Heart right ventricle (tissue), 16 donors: ENCODE results near the gene WNT7A. TPM values are rescaled to one million over a fixed set of nuclear protein-coding genes. Genes with fewer than 3 reads are reported as not detected.

Experiments used
- ATAC-seq, 8 donors: fragments of 200-7000 bp; cut with Tn5 transposase; one replicate each; pipeline ENCODE4 v1.9.1; 2020; ENCODE audit warnings: mild to moderate bottlenecking in 8 of 8, moderate library complexity in 8 of 8, moderate number of reproducible peaks in 1 of 8
- DNase-seq, 2 donors: peaks; one replicate each; pipeline ENCODE4 v3.0.0-alpha.2; 2020
- H3K27ac ChIP-seq, 10 donors: fragments of 200-600 bp; sonication (generic) in 2 of 10; one replicate each; pipeline versions ENCODE4 v1.5.0 to v1.8.0; 2020 to 2022; ENCODE audit warnings: mild to moderate bottlenecking in 3 of 10
- H3K27me3 ChIP-seq, 7 donors: fragments of 200-600 bp; one replicate each; pipeline ENCODE4 v1.8.0; 2021 to 2022; ENCODE audit warnings: mild to moderate bottlenecking in 2 of 7
- H3K36me3 ChIP-seq, 9 donors: fragments of 200-600 bp; sonication (generic) in 1 of 9; one replicate each; pipeline versions ENCODE4 v1.5.0 to v1.8.0; 2020 to 2022; ENCODE audit warnings: mild to moderate bottlenecking in 2 of 9
- H3K4me1 ChIP-seq, 9 donors: fragments of 200-600 bp; sonication (generic) in 1 of 9; one replicate each; pipeline versions ENCODE4 v1.5.0 to v1.8.0; 2020 to 2022; ENCODE audit warnings: mild to moderate bottlenecking in 4 of 9
- H3K4me3 ChIP-seq, 10 donors: fragments of 200-600 bp; sonication (generic) in 2 of 10; one replicate each; pipeline versions ENCODE4 v1.5.0 to v1.8.0; 2020 to 2022; ENCODE audit warnings: mild to moderate bottlenecking in 7 of 10, moderate library complexity in 2 of 10
- H3K9me3 ChIP-seq, 11 donors: fragments of 200-600 bp in 10 of 11; sonication (generic) in 2 of 11; one replicate each; pipeline versions ENCODE4 v1.5.0 to v1.8.0; 2013 to 2022; ENCODE audit warnings: mild to moderate bottlenecking in 2 of 11, control low read depth in 1 of 11, moderate library complexity in 1 of 11
- WGBS, 2 donors: extraction: QIAGEN DNeasy Blood & Tissue Kit; methylation state at CpG; one replicate each; pipeline ENCODE4 v1.1.7; 2013; ENCODE audit warnings: inconsistent platforms in 1 of 2; 5-methylcytosine and 5-hydroxymethylcytosine counted together
- intact Hi-C, 10 donors: fragments of 100-400 bp; cut with DNase I; formaldehyde crosslinking; loops; one replicate each; pipeline versions ENCODE4 v1.11.1 to v1.14.2; 2022
- polyA plus RNA-seq, 2 donors: library from polyadenylated mRNA; stranded (reverse); fragments of 200-250 nt; gene quantifications; one replicate each; pipeline ENCODE4 v1.2.3, GENCODE V29; 2013
- total RNA-seq, 10 donors: library from RNA; stranded (reverse); fragmentation: NEBNext Ultra II Directional in 3 of 10; extraction: Animal tissue kit (Norgen Biotek cat#: 25700) in 3 of 10; gene quantifications; one replicate each; pipeline versions ENCODE4 v1.2.1 to v1.2.4, GENCODE V29; 2021 to 2023
- TF ChIP-seq, protein P1 (sequence below), 9 donors: fragments of 200-600 bp; sonication (generic) in 2 of 9; IDR thresholded peaks; one replicate each; pipeline versions ENCODE4 v1.5.0 to v1.8.0; 2021 to 2022; ENCODE audit warnings: antibody characterized with exemption in 9 of 9, mild to moderate bottlenecking in 5 of 9, moderate library complexity in 1 of 9
- donor health status: Arrhythmogenic right ventricular cardiomyopathy.
- donor health status: ischemic (EF 13 %, LVEDD 7.1; RV severe dilation, severe dysfunction).
- donor health status: healthy with polysubstance abuse.
- donor health status: DM: no; HTN: yes; CAD: no.
- donor health status: DM: no; HTN: no; CAD: no.
- donor health status: ischemic (EF 25% LVEDD 6.9; RV normal size, moderate dysfunction).
- donor health status: ischemic (EF 25% LVEDD 5.7; RV mildly dilated, moderate dysfunction).
- donor health status: healthy.
- donor health status: DM: yes; HTN: yes; CAD: no.
- donor health status: Ischemic cardiomyopathy.
- donor health status: ischemic (EF 35%, LVEDD 5.7; RV mildly dilated, moderate dysfunction).
- donor health status: nonischemic (EF 11% LVEDD 7.7; RV severe dilation, severe dysfunction).
- donor health status: DM: yes; HTN: yes; CAD: no.
- donor health status: PGD.
- donor health status: ischemic (EF 29% LVEDD 5.4; RV normal size, mild dysfunction).
- donor health status: nonischemic (EF 23%, LVEDD 6.1; RV moderate dilation, normal function).

The WNT7A gene
- total and polyA plus RNA-seq, 12 donors, result not detected

- H3K27ac ChIP-seq, result no peak overlapping the region
- ATAC-seq (no peak), DNase-seq (no peak)
- no peaks in the 10 kb centered on the region for H3K36me3 ChIP-seq
- H3K9me3 ChIP-seq, result no peaks in the 10 kb centered on the region
- H3K4me1 ChIP-seq, result peaks cover 0 to 13% (median 0%) of the 10 kb centered on the region in 9 donors
- no peak overlapping the region for H3K4me3 ChIP-seq
- WGBS, 2 donors, result 90 to 91% methylated on average over 13 of the region's 13 CpGs
- intact Hi-C loops, result no loop called here
- TF ChIP-seq, protein P1, sequence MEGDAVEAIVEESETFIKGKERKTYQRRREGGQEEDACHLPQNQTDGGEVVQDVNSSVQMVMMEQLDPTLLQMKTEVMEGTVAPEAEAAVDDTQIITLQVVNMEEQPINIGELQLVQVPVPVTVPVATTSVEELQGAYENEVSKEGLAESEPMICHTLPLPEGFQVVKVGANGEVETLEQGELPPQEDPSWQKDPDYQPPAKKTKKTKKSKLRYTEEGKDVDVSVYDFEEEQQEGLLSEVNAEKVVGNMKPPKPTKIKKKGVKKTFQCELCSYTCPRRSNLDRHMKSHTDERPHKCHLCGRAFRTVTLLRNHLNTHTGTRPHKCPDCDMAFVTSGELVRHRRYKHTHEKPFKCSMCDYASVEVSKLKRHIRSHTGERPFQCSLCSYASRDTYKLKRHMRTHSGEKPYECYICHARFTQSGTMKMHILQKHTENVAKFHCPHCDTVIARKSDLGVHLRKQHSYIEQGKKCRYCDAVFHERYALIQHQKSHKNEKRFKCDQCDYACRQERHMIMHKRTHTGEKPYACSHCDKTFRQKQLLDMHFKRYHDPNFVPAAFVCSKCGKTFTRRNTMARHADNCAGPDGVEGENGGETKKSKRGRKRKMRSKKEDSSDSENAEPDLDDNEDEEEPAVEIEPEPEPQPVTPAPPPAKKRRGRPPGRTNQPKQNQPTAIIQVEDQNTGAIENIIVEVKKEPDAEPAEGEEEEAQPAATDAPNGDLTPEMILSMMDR (IDR thresholded peaks at IDR 0.05), result no peak
- H3K27me3 ChIP-seq, result peaks cover 1 to 73% (median 61%) of the 10 kb centered on the region in 7 donors
Measured at GRCh38 chr3:13785853-13786436, 93.9 kb downstream of the WNT7A start.

DNA sequence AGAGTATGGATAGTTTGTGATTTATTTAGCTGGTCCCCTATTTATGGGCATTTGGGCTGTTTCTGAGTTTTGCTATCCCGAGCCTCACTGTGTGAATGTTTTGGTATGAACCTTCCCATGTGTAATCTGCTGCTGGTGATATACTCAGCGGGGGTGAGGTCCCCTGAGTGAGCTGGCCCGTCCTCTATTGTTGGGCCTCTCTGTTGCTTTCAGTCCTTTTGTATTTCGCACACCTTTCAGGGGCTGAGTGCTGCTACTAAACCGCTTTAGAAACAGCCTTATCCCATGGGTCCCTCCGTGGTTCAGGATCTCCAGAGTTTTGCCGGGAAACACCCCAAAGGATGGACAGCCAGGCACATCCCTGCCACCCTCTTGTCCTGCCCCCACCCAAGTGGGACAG is 94.5 kb downstream of the WNT7A start:
- ATAC-seq, result no peak

DNA sequence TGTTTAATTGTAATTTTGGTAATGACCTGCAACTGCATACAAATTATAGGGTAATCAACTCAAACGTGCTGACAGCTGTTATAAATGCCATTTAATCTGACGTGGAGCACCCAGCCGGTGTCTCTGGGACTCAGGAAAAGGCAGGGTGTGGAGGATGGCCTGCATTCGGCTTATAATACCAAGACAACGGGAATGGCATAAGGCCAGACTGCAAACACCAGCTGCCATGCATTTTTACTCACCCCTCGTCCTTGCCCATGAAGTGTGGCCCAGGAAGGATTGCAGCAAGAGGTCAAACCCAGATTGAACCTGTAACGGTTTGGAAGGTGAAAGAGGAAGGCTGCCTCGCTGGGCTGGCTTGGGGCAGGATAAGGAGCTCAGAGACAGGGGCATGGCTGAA is 96.4 kb downstream of the WNT7A start:
- H3K27me3 ChIP-seq, result peaks cover 5 to 69% (median 43%) of the 10 kb centered on the region in 7 donors
- intact Hi-C loops, result no loop called here
- H3K9me3 ChIP-seq, result no peaks in the 10 kb centered on the region
- H3K4me3 ChIP-seq, result no peak overlapping the region
- H3K27ac ChIP-seq, result no peak overlapping the region
- no peak for ATAC-seq
- H3K4me1 ChIP-seq, result peaks cover 0 to 13% (median 0%) of the 10 kb centered on the region in 9 donors
- H3K36me3 ChIP-seq, result no peaks in the 10 kb centered on the region
- WGBS, 2 donors, result 62 to 64% methylated on average over 8 of the region's 8 CpGs
- TF ChIP-seq, protein P1 (IDR thresholded peaks at IDR 0.05), result no peak
- no peak for DNase-seq

More for the DNA sequence above, 94.5 kb downstream of the WNT7A start:
- 69 to 75% methylated on average over 7 of the region's 7 CpGs for WGBS, 2 donors
- TF ChIP-seq, protein P1 (IDR thresholded peaks at IDR 0.05), result no peak
- no peaks in the 10 kb centered on the region for H3K9me3 ChIP-seq
- no peak for DNase-seq
- no peak overlapping the region for H3K4me3 ChIP-seq
- no peak overlapping the region for H3K27ac ChIP-seq
- intact Hi-C loops, result no loop called here
- H3K36me3 ChIP-seq, result no peaks in the 10 kb centered on the region
- peaks cover 0 to 13% (median 0%) of the 10 kb centered on the region in 9 donors for H3K4me1 ChIP-seq
- H3K27me3 ChIP-seq, result peaks cover 5 to 73% (median 60%) of the 10 kb centered on the region in 7 donors

DNA sequence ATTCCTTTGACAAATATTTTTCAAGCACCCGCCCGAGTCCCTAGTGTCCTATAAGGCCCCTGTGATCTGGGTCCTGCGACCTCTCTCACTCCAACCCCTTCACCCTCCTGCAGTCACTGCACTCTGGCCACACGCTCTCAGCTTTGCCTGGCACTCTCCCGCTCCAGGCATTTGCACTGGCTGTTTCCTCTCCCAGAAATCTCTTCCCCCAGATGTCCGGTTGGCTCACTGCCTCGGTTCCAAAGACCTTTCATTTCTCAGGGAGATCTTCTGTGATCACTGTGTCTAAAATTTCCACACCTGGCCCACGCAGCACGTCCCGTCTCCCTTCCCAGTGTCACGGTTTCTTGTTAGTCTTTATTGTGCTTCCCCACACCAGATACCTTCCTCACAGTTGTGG is 97.4 kb downstream of the WNT7A start:
- WGBS, 2 donors, result 28 to 34% methylated on average over 11 of the region's 11 CpGs
- peak; percentile 24 to 30 for DNase-seq
- peaks cover 0 to 13% (median 0%) of the 10 kb centered on the region in 9 donors for H3K4me1 ChIP-seq
- intact Hi-C loops, result no loop called here
- no peak overlapping the region for H3K27ac ChIP-seq
- H3K27me3 ChIP-seq, result peaks cover 5 to 59% (median 33%) of the 10 kb centered on the region in 7 donors
- H3K4me3 ChIP-seq, result peak overlapping the region in 2 of 10 donors; percentile 2 to 14
- TF ChIP-seq, protein P1 (IDR thresholded peaks at IDR 0.05), result no peak
- no peaks in the 10 kb centered on the region for H3K9me3 ChIP-seq
- peak in 4 of 8 donors; percentile 28 to 55 (median 48) for ATAC-seq
- no peaks in the 10 kb centered on the region for H3K36me3 ChIP-seq
